IPS-20b (cell line): ENCODE results near the gene SMAD7.

Source experiments
- H3K27ac ChIP-seq: one replicate; pipeline ENCODE4 v1.5.1; 2013; ENCODE audit warnings: low read length
- H3K27me3 ChIP-seq: 2 replicates; pipeline ENCODE4 v1.6.1; 2013; ENCODE audit warnings: mild to moderate bottlenecking, low read length, inconsistent platforms; ENCODE audit not compliant: insufficient read depth
- H3K36me3 ChIP-seq: 2 replicates; pipeline ENCODE4 v1.6.1; 2013; ENCODE audit warnings: low read depth, mild to moderate bottlenecking, inconsistent platforms, low read length, moderate library complexity; ENCODE audit not compliant: insufficient read depth
- H3K4me1 ChIP-seq: 2 replicates; pipeline ENCODE4 v1.6.1; 2013; ENCODE audit warnings: mild to moderate bottlenecking, control low read depth, inconsistent platforms, low read length, moderate library complexity; ENCODE audit not compliant: insufficient read depth
- H3K4me3 ChIP-seq: 2 replicates; pipeline ENCODE4 v1.5.1; 2013; ENCODE audit warnings: mild to moderate bottlenecking, low read length, inconsistent platforms
- H3K9ac ChIP-seq: 2 replicates; pipeline ENCODE4 v1.6.1; 2013; ENCODE audit warnings: low read depth, mild to moderate bottlenecking, inconsistent platforms, low read length, moderate library complexity
- H3K9me3 ChIP-seq: 2 replicates; pipeline ENCODE4 v1.6.1; 2013; ENCODE audit warnings: mild to moderate bottlenecking, low read depth, low read length, inconsistent platforms; ENCODE audit not compliant: insufficient read depth

Gene SMAD7

DNA sequence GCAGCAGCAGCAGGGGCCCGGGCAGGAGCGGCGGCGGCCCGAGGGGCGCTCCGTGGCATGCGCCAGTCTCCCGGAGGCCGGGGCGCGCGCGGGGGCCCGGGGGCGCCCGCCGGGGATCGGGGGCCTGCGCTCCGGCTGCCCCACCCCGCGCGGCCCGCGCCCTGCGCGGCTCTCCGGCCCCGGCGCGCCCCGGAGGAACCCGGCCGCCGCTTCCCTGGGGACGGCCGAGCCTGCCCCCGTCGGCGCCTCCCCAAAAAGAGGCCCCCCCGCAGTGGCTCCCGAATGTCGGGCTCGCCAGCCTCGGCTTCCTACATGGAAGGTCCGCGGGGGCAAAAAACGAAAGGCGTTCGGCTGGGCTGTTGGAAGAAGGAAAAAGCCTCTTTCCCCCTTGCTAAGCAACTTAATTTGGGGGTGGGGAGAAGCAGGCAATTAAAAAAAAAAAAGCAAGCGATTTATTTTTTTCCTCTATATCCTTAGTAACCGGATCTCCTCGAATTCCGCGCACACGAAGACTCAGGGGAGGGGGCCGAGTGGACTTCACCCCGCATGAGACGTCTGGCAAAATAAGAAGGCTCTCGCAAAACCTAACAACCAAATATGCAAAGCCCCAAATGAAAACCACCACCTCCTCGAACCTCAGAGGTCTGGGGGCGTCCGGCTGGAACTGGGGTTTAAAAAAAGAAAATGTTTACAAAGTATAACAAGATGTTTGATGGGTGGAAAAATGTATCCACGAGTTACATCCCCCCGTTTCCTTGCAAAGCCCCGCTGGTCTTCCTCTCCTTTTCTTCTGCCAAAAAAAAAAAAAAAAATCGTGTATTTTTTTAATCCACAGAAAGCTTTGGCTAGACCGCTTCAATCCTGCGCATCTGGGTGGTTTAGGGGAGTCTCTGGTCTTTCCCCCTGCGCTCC, at the start of gene SMAD7:
Gene SMAD7 (minus strand): TSS at position 430 of the 912 bp plus-strand sequence. CDS start 541 bp downstream, outside the sequence.
- peaks cover 62% of the 10 kb centered on the region; the same call in 1 of the 2 replicates for H3K27me3 ChIP-seq
- H3K4me1 ChIP-seq = peaks cover 27% of the 10 kb centered on the region
- H3K4me3 ChIP-seq = peak within 1 kb of the TSS; percentile 87
- H3K27ac ChIP-seq = no peak within 1 kb of the TSS
- peak within 1 kb of the TSS; percentile 81 for H3K9ac ChIP-seq
- peaks cover 19% of the 10 kb centered on the region for H3K36me3 ChIP-seq
- H3K9me3 ChIP-seq = no peaks in the 10 kb centered on the region

- Histone ChIP-seq H3K4me1 (peaks cover 13% of the 10 kb centered on the region), H3K36me3 (no peaks in the 10 kb centered on the region), H3K9me3 (no peaks in the 10 kb centered on the region), H3K27ac (no peak overlapping the region), H3K27me3 (peaks cover 6% of the 10 kb centered on the region; the same call in 1 of the 2 replicates), H3K4me3 (no peak overlapping the region), H3K9ac (no peak overlapping the region)
These were observed 48.8 kb upstream of the SMAD7 start for GRCh38 chr18:48999569-48999968.

GRCh38 chr18:48997985-48998831, 47.4 kb upstream of the SMAD7 start:
- Histone ChIP-seq H3K36me3 (no peaks in the 10 kb centered on the region), H3K27ac (no peak overlapping the region), H3K4me1 (peaks cover 13% of the 10 kb centered on the region), H3K9me3 (no peaks in the 10 kb centered on the region), H3K27me3 (peaks cover 6% of the 10 kb centered on the region; the same call in 1 of the 2 replicates), H3K4me3 (no peak overlapping the region), H3K9ac (0 out of 2 replicates have a peak overlapping the region, but pooled peaks have one; percentile 5)

- Histone ChIP-seq H3K27me3 (peaks cover 6% of the 10 kb centered on the region; the same call in 1 of the 2 replicates), H3K36me3 (no peaks in the 10 kb centered on the region), H3K9ac (no peak overlapping the region), H3K9me3 (no peaks in the 10 kb centered on the region), H3K4me1 (peaks cover 13% of the 10 kb centered on the region), H3K4me3 (no peak overlapping the region), H3K27ac (no peak overlapping the region)
These were observed 46.9 kb upstream of the SMAD7 start for GRCh38 chr18:48997681-48997984.

DNA sequence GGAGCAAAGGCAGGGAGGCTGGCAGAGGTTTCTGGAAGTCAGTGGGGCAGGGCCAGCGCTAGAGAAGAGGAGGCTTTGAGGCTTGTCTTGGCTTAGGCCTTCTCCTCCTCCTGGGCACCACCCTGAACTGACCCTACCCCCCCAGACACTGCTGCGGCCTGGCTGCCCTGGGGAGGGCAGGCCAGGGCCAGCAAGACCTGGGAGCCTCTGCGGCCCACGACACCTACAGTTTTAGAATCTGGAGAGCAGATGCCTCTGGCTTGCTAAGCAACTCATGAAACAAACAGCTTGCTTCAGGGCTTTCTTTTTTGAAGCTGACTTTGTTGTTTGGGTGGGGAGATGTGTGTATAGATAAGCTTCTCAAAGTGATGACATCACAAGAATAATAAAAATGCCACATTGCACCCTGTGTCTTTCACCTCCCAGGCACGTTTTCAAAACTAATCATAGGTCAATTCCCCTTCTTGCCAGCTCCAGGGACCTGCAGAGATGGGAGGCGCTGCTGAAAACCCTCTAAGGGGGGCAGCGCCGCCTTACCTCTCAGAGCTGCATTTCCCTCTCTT, 46.2 kb upstream of the SMAD7 start:
- H3K4me1 ChIP-seq = peaks cover 13% of the 10 kb centered on the region
- H3K27ac ChIP-seq = no peak overlapping the region
- H3K9me3 ChIP-seq = no peaks in the 10 kb centered on the region
- no peak overlapping the region for H3K9ac ChIP-seq
- no peaks in the 10 kb centered on the region for H3K36me3 ChIP-seq
- H3K4me3 ChIP-seq = no peak overlapping the region
- H3K27me3 ChIP-seq = peaks cover 6% of the 10 kb centered on the region; the same call in 1 of the 2 replicates

- Histone ChIP-seq H3K9me3 (no peaks in the 10 kb centered on the region), H3K36me3 (no peaks in the 10 kb centered on the region), H3K9ac (no peak overlapping the region), H3K27me3 (peaks cover 6% of the 10 kb centered on the region; the same call in 1 of the 2 replicates), H3K4me1 (peaks cover 13% of the 10 kb centered on the region), H3K27ac (no peak overlapping the region), H3K4me3 (no peak overlapping the region)
These were observed 45.3 kb upstream of the SMAD7 start for GRCh38 chr18:48996041-48996440.

- Histone ChIP-seq H3K9me3 (no peaks in the 10 kb centered on the region), H3K36me3 (no peaks in the 10 kb centered on the region), H3K27ac (no peak overlapping the region), H3K27me3 (peaks cover 6% of the 10 kb centered on the region; the same call in 1 of the 2 replicates), H3K9ac (no peak overlapping the region), H3K4me3 (no peak overlapping the region), H3K4me1 (peaks cover 13% of the 10 kb centered on the region)
These were observed 44.4 kb upstream of the SMAD7 start for GRCh38 chr18:48994926-48995835.

DNA sequence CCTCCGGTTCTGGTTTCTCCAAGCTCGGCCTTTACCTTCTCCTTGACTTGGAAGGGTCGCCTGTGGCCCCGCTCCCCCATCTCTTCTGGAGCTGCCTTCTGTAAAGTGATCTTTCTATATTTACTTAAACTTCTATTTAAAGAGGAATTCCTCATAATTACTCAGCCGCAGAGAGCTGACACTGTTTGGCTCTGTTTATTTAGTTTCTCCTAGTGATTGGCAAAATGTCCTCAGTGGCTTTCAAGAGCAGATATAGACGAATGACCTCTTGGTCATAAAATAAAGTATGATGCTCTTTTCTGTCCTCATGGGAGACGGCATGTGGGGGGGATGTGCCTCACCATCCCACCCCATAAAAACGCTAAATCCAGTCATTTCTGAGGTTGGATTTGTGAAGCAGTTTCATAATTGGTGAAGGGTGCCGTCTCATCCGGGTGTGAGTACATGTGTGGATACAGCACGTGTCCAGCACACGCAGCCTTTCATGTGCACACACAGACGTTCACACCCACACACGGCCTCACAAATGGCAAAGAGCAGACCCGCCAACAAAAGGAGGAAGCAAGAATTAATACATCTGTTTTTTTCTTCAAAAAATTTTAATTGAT, 43.4 kb upstream of the SMAD7 start:
- no peak overlapping the region for H3K27ac ChIP-seq
- H3K4me3 ChIP-seq = no peak overlapping the region
- H3K27me3 ChIP-seq = peaks cover 6% of the 10 kb centered on the region; the same call in 1 of the 2 replicates
- no peak overlapping the region for H3K9ac ChIP-seq
- H3K9me3 ChIP-seq = no peaks in the 10 kb centered on the region
- H3K4me1 ChIP-seq = peaks cover 13% of the 10 kb centered on the region
- H3K36me3 ChIP-seq = no peaks in the 10 kb centered on the region

DNA sequence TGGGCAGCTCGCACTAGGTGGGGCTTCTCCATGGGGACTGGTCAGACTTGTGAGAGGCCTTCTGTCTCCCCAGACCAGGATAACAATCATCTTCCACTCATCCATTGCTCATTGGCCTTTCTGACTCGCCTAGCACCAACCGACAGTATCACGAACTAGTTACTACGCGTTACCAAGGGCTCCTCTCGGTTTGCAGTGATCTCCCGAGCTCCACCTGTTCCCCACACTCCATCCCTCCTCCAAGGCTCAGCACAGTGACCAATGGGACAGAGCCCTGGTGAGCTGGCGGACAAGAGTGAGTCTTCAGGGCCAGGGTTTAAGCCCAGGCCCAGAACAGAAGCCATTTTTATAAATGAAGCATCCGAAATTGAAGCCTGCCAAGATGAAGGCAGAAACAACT, 42.8 kb upstream of the SMAD7 start:
- Histone ChIP-seq H3K9me3 (no peaks in the 10 kb centered on the region), H3K4me1 (peaks cover 11% of the 10 kb centered on the region), H3K9ac (no peak overlapping the region), H3K4me3 (no peak overlapping the region), H3K27me3 (peaks cover 6% of the 10 kb centered on the region; the same call in 1 of the 2 replicates), H3K36me3 (no peaks in the 10 kb centered on the region), H3K27ac (no peak overlapping the region)

DNA sequence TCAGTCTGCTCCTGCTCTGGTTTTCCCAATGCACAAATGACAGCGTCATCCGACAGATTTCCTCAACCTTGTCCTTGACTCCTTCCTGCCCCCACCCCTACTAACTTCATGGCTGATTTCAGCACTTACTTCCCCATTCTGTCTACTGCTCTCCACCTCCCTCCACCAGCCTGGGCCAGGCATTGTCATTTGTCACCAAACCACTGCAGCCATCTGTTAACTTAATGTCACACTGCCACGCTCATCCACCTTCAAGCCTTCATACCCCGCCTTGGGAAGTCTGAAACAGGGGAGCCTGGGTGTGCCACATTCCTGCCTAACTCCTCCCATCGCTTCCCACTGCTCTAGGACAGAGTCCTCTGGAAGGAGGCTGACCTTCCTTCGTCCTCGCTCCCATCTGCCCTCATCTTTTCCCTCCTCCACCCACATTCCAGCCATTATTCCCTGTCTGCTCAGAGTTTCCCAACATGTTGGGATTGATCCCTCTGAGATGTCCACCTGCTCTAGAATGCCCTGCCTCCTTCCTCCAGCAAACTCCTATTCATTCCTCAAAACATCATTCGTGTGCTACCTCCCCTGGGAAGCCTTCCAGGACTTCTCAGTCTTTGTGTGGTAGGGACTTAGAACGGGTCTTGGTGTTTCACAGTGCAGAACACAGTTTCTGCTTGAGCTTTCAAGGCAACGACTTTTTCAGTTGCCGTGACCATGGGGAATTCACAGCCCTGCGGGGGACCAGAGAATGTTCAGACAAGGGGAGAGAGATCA, 42.2 kb upstream of the SMAD7 start:
- Histone ChIP-seq H3K36me3 (no peaks in the 10 kb centered on the region), H3K27me3 (peaks cover 6% of the 10 kb centered on the region; the same call in 1 of the 2 replicates), H3K4me1 (peaks cover 6% of the 10 kb centered on the region), H3K4me3 (no peak overlapping the region), H3K9me3 (no peaks in the 10 kb centered on the region), H3K9ac (no peak overlapping the region), H3K27ac (no peak overlapping the region)
